Lower leg skin (tissue), 3 donors: Measurements from ENCODE around the gene SLC35E2B.

ENCODE experiments used
- POLR2A ChIP-seq, 2 donors: fragments of 450-650 bp; IDR thresholded peaks; one replicate each; pipeline ENCODE4 v1.6.1; 2016 to 2017; ENCODE audit warnings: antibody characterized with exemption in 2 of 2, mild to moderate bottlenecking in 1 of 2, moderate library complexity in 1 of 2
- TF ChIP-seq, protein P1 (sequence below), 3 donors: fragments of 450-650 bp; IDR thresholded peaks; one replicate each; pipeline ENCODE4 v1.5.1; 2016; ENCODE audit warnings: antibody characterized with exemption in 3 of 3, mild to moderate bottlenecking in 3 of 3, moderate library complexity in 2 of 3

DNA sequence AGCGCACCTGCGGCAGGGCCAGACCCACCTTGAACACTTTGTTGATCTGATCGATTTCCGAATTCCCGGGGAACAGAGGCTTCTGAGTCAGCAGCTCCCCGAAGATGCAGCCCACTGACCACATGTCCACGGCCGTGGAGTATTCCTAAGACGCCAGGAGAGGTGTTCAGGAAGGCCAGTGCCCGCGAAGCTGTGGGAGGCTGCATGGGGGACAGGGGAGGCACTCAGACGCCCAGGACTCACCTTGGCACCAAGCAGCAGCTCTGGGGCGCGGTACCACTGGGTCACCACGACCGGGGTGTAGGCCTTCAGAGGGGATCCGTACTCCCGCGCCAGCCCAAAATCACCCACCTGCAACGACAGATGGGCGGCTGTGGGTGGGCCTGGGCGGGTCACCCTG is 11.2 kb upstream of the SLC35E2B start:
- TF ChIP-seq, protein P1, sequence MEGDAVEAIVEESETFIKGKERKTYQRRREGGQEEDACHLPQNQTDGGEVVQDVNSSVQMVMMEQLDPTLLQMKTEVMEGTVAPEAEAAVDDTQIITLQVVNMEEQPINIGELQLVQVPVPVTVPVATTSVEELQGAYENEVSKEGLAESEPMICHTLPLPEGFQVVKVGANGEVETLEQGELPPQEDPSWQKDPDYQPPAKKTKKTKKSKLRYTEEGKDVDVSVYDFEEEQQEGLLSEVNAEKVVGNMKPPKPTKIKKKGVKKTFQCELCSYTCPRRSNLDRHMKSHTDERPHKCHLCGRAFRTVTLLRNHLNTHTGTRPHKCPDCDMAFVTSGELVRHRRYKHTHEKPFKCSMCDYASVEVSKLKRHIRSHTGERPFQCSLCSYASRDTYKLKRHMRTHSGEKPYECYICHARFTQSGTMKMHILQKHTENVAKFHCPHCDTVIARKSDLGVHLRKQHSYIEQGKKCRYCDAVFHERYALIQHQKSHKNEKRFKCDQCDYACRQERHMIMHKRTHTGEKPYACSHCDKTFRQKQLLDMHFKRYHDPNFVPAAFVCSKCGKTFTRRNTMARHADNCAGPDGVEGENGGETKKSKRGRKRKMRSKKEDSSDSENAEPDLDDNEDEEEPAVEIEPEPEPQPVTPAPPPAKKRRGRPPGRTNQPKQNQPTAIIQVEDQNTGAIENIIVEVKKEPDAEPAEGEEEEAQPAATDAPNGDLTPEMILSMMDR (IDR thresholded peaks at IDR 0.05) = no peak
- TF ChIP-seq POLR2A (IDR thresholded peaks at IDR 0.05) = no peak
